NOMO-1 (cell line): Measurements from ENCODE around the gene PPP1R3D.
"Not testable (repeated sequence)": the region's sequence is repeated elsewhere in the genome, so short reads cannot be mapped to it uniquely, and the experiment has no call there.

Source experiments
- DNase-seq, 2 experiments: peaks; one replicate each; lab custom pipeline; 2025; ENCODE audit not compliant: unreplicated experiment in 2 of 2; lab: John Stamatoyannopoulos, UW

The PPP1R3D gene

DNA sequence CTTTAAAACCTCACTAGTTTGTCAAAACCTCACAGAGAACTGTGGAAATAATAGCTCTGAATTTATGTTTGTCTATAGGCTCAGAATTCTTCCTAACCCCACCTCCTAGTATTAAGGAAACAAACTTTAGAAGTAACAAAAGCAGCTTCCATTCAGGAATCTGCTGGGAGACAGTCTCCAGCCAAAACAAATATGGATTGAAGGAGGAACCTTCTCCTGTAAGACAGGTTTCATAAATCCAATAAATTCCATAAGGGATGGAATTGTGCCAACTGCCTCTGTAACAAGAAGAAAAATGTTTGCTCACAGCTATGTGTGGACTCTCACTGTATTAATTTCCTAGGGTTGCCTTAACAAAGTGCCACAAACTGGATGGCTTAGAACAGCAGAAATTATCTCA lies 14.2 kb downstream of the PPP1R3D start:
- no peak for DNase-seq

DNA sequence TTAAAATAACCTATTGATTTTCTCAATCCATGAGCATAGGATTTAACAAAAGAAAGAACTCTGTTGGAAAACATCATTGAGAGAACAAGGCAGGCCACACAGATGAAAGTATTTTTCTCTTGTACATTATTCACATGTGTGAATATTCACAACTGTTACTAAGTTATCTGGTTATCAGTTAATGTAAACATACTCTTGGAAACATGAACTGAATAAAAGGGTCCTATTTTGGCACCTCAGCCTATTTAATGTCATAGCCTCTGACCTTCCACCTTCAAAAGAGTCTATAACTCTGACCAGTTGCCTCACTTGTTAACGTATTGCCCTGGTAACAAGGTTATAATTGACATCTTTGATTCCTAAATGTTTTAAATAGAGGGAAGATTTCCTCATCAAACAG lies 14.7 kb downstream of the PPP1R3D start:
- DNase-seq, result no peak

DNA sequence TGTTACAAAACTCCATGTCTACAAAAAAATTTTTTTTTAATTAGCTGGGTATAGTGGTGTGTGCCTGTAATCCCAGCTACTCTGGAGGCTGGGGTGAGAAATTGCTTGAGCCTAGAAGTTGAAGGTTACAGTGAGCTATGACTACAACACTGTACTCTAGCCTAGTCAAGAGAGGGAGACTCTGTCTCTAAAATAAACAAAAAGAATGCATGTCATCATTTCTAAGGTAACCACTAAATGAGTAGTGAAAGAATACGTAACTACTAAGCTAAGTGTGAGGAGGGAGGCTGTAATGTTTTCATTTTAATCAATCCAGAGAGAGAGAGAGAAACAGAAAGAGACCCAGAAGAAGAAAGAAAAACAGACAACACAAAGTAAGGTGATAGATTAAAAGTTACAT lies 16.6 kb downstream of the PPP1R3D start:
- no peak for DNase-seq

DNA sequence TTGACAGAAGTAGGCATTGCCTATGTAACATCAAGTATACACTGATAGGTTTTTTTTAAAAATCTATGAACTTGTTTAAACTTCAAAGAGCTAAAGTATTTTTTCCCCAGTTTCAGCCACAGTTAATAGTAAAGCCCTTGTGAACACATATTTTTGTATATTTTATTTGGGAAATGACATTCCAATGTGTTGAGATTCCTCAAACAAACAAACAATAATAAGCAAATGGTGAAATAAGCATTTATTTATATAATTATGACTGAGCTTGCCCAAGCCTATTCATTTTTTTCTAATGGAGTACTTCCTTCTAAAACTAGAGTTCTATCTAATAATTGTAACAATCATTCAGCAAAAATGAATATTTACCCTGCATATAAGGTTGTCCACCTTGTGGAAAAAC lies 19.2 kb downstream of the PPP1R3D start:
- DNase-seq, result no peak

DNA sequence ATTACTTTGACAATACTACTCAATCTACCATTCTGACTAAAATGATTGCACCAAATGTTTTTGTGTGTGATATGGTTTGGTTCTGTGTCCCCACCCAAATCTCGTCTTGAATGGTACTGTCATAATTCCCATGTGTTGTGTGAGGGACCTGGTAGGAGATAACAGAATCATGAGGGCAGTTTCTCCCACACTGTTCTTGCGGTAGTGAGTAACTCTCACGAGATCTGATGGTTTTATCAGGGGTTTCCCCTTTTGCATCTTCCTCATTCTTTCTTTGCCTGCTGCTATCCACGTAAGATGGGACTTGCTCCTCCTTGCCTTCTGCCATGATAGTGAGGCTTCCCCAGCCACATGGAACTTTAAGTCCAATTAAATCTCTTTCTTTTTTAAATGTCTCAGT lies 27.5 kb downstream of the PPP1R3D start:
- no peak for DNase-seq

DNA sequence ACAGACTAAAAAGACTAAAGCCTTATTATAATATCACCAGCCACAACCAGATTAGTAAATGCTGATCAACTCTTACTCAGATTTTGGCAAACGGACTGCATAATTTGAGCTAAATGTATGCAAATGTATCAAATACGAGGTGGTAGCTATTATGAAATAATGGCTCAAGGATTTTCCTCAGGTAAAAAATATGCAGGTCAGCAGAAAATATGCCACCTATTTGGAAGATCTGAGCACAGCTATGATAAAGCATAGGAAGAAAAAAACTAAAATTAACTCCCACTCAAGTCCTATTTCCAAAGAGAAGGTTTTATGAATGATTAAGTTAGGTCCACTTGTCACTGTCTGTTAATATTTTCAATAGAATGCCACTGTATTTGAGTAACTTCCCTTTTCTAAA lies 29.1 kb downstream of the PPP1R3D start:
- DNase-seq, result no peak

DNA sequence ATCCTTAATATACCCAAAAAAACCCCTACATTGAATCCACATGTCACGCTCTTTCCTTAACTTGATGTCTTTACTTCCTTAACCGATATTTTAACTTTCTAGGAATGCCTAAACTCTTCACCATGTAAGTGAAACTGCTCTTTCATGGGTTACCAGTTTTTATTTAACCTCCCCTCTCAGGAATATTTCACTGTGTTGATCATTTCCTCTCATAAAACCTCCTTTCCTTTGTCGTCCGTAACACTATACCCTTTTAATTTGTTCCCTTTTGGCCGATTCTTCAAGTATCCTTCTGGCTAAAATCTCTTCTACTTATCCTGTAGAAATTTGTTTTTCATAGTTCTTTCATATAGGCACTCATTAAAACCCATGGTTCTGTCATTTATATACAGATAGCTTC lies 31.2 kb downstream of the PPP1R3D start:
- no peak for DNase-seq

DNA sequence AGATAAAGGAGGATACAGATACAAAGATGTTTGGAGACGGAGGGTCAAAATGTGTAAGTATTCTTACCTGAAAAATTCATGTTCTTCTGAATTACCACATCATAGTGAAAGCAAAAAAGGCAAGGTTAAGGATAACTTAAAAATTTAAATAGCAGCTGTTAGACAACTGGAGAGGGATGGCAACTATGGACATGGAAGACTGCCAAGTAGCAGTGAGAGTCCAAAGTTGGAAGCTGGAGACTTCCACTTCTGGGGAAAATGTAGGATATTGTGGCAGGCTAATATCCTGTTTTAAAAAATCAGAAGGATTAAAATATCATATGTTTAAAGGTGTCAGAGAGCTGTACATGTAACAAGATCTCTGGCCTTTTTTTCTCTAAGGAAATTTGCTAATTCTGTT lies 36.5 kb downstream of the PPP1R3D start:
- DNase-seq, result no peak

DNA sequence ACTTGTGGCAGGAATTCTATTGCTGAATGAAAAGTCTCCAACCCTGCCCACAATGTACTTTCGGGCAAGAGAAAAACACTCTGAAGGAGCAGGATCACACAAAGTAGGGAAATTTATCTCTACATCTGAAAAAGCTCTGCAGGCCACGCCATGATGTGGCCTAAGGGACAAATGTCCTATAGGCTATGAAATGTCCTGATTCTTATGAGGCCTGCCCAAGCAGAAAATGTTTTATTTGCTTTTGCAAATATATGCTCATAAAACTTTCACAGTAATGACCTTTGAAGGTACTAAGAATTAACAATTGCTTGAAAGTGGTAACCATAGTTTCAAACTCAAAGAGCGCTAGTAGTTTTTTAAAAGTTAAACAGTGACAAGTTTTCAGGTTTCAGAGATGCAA lies 37.6 kb downstream of the PPP1R3D start:
- no peak for DNase-seq

DNA sequence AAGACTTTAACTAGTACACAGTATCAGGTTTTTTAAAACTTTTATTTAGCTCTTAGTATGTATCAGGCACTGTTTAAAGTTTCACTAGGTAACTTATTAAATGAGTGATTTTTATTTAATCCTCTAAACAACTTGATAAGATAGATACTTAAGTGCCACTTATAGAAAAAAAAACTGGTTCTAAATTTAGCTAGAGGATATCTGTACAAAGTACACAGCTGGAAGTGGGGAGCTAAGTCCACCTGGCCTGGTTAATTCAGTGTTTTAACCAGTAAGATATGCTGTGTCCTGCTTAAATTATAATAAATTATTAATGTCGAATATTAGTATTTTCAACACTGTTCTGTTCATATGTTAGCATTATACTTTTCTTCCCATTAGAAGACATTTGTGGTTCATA lies 44.2 kb downstream of the PPP1R3D start:
- DNase-seq, result no peak

DNA sequence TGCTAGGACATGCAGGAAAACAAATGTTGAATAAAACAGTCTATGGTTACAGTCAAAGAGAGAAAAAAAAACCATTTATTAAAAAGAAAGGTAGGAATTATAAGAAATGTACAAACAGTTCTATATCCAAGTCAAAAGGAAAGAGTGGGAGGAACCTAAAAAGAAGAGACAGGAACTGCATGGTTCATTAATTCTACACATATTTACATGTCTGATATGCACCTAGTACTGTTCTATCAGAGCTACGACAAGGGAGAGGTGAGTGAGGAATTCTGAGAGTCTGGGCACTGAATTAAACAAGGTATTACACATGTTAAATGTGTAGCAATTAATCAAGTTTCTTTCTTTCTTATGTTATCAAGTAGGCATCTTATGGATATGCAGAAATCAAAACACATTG lies 48.5 kb downstream of the PPP1R3D start:
- no peak for DNase-seq

DNA sequence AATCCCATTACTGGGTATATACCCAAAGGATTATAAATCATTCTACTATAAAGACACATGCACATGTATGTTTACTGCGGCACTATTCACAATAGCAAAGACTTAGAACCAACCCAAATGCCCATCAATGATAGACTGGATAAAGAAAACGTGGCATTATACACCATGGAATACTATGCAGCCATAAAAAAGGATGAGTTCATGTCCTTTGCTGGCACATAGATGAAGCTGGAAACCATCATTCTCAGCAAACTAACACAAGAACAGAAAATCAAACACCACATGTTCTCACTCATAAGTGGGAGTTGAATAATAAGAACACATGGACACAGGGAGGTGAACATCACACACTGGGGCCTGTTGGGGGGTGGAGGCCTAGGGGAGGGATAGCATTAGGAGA lies 50.1 kb downstream of the PPP1R3D start:
- DNase-seq, result not testable (repeated sequence)

DNA sequence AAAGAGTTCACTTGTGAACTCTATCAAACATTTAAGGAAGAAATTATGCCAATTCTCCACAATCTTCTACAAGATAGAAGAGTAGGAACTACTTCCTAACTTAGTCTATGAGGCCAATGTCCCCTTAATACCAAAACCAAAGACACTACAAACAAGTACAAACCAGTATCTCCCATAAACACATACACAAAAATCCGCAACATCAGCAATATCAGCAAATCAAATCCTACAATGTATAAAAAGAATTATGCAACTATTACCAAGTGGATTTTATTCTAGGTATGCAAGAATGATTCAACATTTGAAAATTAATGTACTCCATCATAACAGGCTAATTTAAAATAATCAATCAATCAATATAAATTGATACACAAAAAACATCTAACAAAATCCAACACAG lies 52.1 kb downstream of the PPP1R3D start:
- no peak for DNase-seq
